ENCODE results near the gene ASB2. TPM values are rescaled to one million over a fixed set of nuclear protein-coding genes. Genes with fewer than 3 reads are reported as not detected.
A peak's percentile ranks its signal among the peaks of the same experiment; 100 is the strongest.

Gene ASB2
- total and polyA plus RNA-seq, 2 of the 8 experiments (the other 6 are each of a cell fraction or from before 2014, with no cell fraction given): 1.0 to 2.1 TPM

GRCh38 chr14:93892923-93893558 lies 83.3 kb downstream of the ASB2 start:
- Histone ChIP-seq H3K9ac (replicated peaks in 1 of 4; ENCODE audit: extremely low read depth in 1 of 4, low read depth in 3 of 4, low read length in 3 of 4) (no peak overlapping the region), H3K4me2 (ENCODE audit: insufficient read depth in 1 of 2, low read depth in 2 of 2, low read length in 2 of 2) (peak overlapping the region; percentile 36 to 65; a peak in 1 of 4 replicates), H4K5ac (ENCODE audit: insufficient read length, low read depth, low read length) (no peak overlapping the region), H3K27me3 (replicated peaks in 1 of 4; ENCODE audit: control insufficient read depth in 3 of 4, extremely low read depth in 1 of 4, insufficient read depth in 3 of 4, low read length in 3 of 4) (no peaks in the 10 kb centered on the region; a peak in 1 of 7 replicates), H3K36me3 (ENCODE audit: control insufficient read depth in 2 of 4, insufficient read depth in 4 of 4, low read length in 3 of 4) (no peaks in the 10 kb centered on the region), H2BK12ac (ENCODE audit: low read depth, low read length) (no peak overlapping the region), H3K79me1 (ENCODE audit: low read depth, low read length) (no peaks in the 10 kb centered on the region), H2BK20ac (ENCODE audit: low read length) (no peak overlapping the region), H3K4me1 (replicated peaks in 1 of 4; ENCODE audit: control insufficient read depth in 3 of 4, insufficient read depth in 4 of 4, low read length in 3 of 4) (peaks cover 4 to 20% (median 10%) of the 10 kb centered on the region in 4 experiments), H3K79me2 (ENCODE audit: control insufficient read depth in 1 of 2, insufficient read depth in 2 of 2, low read length in 2 of 2) (no peaks in the 10 kb centered on the region), H3K14ac (ENCODE audit: insufficient read length) (no peak overlapping the region), H3K56ac (replicated peaks; ENCODE audit: insufficient read length, low read depth, low read length) (no peak overlapping the region), H4K91ac (replicated peaks; ENCODE audit: insufficient read length, low read length) (no peak overlapping the region), H2AFZ (ENCODE audit: low read length) (peak overlapping the region; percentile 72; the same call in 1 of the 2 replicates), H2BK15ac (ENCODE audit: low read length) (no peak overlapping the region), H2AK5ac (ENCODE audit: low read depth, low read length) (no peak overlapping the region), H2BK5ac (ENCODE audit: low read depth, low read length) (no peak overlapping the region), H3K18ac (ENCODE audit: extremely low read depth, low read length) (no peak overlapping the region), H2BK120ac (replicated peaks; ENCODE audit: low read depth, low read length) (peak overlapping the region; percentile 24), H3K27ac (ENCODE audit: low read depth, low read length) (no peak overlapping the region), H3K9me3 (ENCODE audit: insufficient read depth in 2 of 2, low read depth in 1 of 2, low read length in 1 of 2) (no peaks in the 10 kb centered on the region), H4K20me1 (replicated peaks in 1 of 2; ENCODE audit: control insufficient read depth in 1 of 2, insufficient read depth in 2 of 2, low read length in 2 of 2) (no peaks in the 10 kb centered on the region), H3K4ac (replicated peaks; ENCODE audit: insufficient read length, low read depth, low read length) (no peak overlapping the region), H3K4me3 (ENCODE audit: extremely low read depth in 1 of 4, insufficient read depth in 2 of 4, low read depth in 3 of 4, low read length in 4 of 4) (peak overlapping the region in 1 of 4 experiments; percentile 10; a peak in 1 of 8 replicates), H4K8ac (ENCODE audit: extremely low read depth, insufficient read depth, low read length) (no peak overlapping the region), H3K23me2 (ENCODE audit: low read depth, low read length) (no peaks in the 10 kb centered on the region; the same call in 1 of the 2 replicates), H3K23ac (ENCODE audit: insufficient read length) (no peak overlapping the region)
- no peak for TF ChIP-seq EP300 (IDR thresholded peaks at IDR 0.05; ENCODE audit: borderline replicate concordance in 1 of 2, low read depth in 2 of 2, low read length in 2 of 2)
- peak; percentile 88 to 96 (median 90) for TF ChIP-seq CTCF (IDR thresholded peaks at IDR 0.05; ENCODE audit: control extremely low read depth in 1 of 3, insufficient read depth in 1 of 3, low read depth in 1 of 3, low read length in 3 of 3)
- no peak for TF ChIP-seq BACH1 (IDR thresholded peaks at IDR 0.05; ENCODE audit: low read length)
- TF ChIP-seq MAX (IDR thresholded peaks at IDR 0.05): 0 out of 2 replicates have a peak, but pooled peaks have one; percentile 14
- peak; percentile 71 to 82 for TF ChIP-seq RAD21 (IDR thresholded peaks at IDR 0.05 in 1 of 2, conservative IDR thresholded peaks at IDR 0.05 in 1 of 2; ENCODE audit: low read depth in 2 of 2, low read length in 2 of 2)
- no peak for TF ChIP-seq RNF2 (IDR thresholded peaks at IDR 0.05; ENCODE audit: borderline replicate concordance, low read depth, low read length, missing control alignments, poor library complexity, severe bottlenecking)
- peak; percentile 45; the same call in 1 of the 2 replicates for TF ChIP-seq YY1 (IDR thresholded peaks at IDR 0.05; ENCODE audit: low read depth, low read length)
- no peak for TF ChIP-seq NRF1 (IDR thresholded peaks at IDR 0.05; ENCODE audit: low read depth, low read length)
- CTCF ChIA-PET (ENCODE audit: partially characterized antibody): interaction anchor here (0.6 to 8.6 kb wide), 30 partner anchors 9 to 274 kb away, joined by 3 to 57 read pairs (median 4); no protein-coding TSS in a partner anchor
- DNase-seq (ENCODE audit: low read depth in 1 of 2, low spot score in 2 of 2): peak; percentile 46 to 98
- whole genome bisulfite sequencing, 2 experiments (ENCODE audit: extremely low coverage in 1 of 2, insufficient coverage in 1 of 2, insufficient read length in 1 of 2, insufficient replicate concordance in 2 of 2, low coverage in 1 of 2, low lambda C conversion rate in 2 of 2, missing lambda C conversion rate in 1 of 2): 40% methylated on average over 13 of the region's 13 CpGs; no CpG with 5 or more reads in 1 of the 2 experiments
- FAIRE-seq: peak; percentile 77
- POLR2A ChIA-PET (ENCODE audit: partially characterized antibody): no interaction called here
